NB4 (cell line): ENCODE results near the gene TMEM88.

Experiments used
- CTCF ChIP-seq: IDR thresholded peaks from one replicate; pipeline ENCODE4 v1.5.1; 2012; ENCODE audit warnings: low read depth, low read length
- MAX ChIP-seq: IDR thresholded peaks from 2 replicates; pipeline ENCODE4 v1.6.1; 2011; ENCODE audit warnings: low read depth, low read length
- MYC ChIP-seq: IDR thresholded peaks from 2 replicates; pipeline ENCODE4 v1.6.1; 2011; ENCODE audit warnings: low read depth, low read length
- POLR2A ChIP-seq: IDR thresholded peaks from 2 replicates; pipeline ENCODE4 v1.6.1; 2011; ENCODE audit warnings: mild to moderate bottlenecking; ENCODE audit not compliant: insufficient read length; ENCODE audit errors: extremely low read depth

GRCh38 chr17:7893187-7893880 is 38.5 kb downstream of the TMEM88 start:
- no peak for TF ChIP-seq CTCF
- no peak for TF ChIP-seq POLR2A
- no peak for TF ChIP-seq MYC
- no peak for TF ChIP-seq MAX
